Chondrocyte (in vitro differentiated cells): ENCODE measurements around the gene EZH1. TPM values are rescaled to one million over a fixed set of nuclear protein-coding genes. Genes with fewer than 3 reads are reported as not detected.
"Not testable (repeated sequence)": the region's sequence is repeated elsewhere in the genome, so short reads cannot be mapped to it uniquely, and the experiment has no call there.

Experiments used
- DNase-seq: peaks from one replicate; pipeline ENCODE4 v3.0.0; 2021; ENCODE audit warnings: mixed read lengths, low spot score
- H3K27ac Mint-ChIP-seq: one replicate; pipeline ENCODE4 v1.8.0; 2021; ENCODE audit warnings: mild to moderate bottlenecking, moderate library complexity, mixed read lengths; ENCODE audit not compliant: unreplicated experiment
- H3K27me3 Mint-ChIP-seq: 2 replicates; pipeline ENCODE4 v1.8.0; 2021; ENCODE audit warnings: low read depth, mixed read lengths
- H3K36me3 Mint-ChIP-seq: 2 replicates; pipeline ENCODE4 v1.8.0; 2021; ENCODE audit warnings: low read depth, mixed read lengths
- H3K4me1 Mint-ChIP-seq: 2 replicates; pipeline ENCODE4 v1.8.0; 2021; ENCODE audit warnings: low read depth, mild to moderate bottlenecking, mixed read lengths
- H3K4me3 Mint-ChIP-seq: one replicate; pipeline ENCODE4 v1.8.0; 2021; ENCODE audit warnings: mild to moderate bottlenecking, moderate library complexity, mixed read lengths; ENCODE audit not compliant: unreplicated experiment
- H3K9me3 Mint-ChIP-seq: 2 replicates; pipeline ENCODE4 v1.8.0; 2021; ENCODE audit warnings: low read depth, mixed read lengths
- total RNA-seq: library from RNA; stranded (reverse); gene quantifications from 3 replicates; pipeline ENCODE4 v1.2.1, GENCODE V29; 2021
- TF ChIP-seq, protein P1 (sequence below): fragments of 200-600 bp; sonication (generic); IDR thresholded peaks from 2 replicates; pipeline ENCODE4 v1.5.0; 2021; ENCODE audit warnings: antibody characterized with exemption, mild to moderate bottlenecking, moderate library complexity

Gene EZH1
- total RNA-seq, 1 donor from 2014 or later: 22.2 TPM

DNA sequence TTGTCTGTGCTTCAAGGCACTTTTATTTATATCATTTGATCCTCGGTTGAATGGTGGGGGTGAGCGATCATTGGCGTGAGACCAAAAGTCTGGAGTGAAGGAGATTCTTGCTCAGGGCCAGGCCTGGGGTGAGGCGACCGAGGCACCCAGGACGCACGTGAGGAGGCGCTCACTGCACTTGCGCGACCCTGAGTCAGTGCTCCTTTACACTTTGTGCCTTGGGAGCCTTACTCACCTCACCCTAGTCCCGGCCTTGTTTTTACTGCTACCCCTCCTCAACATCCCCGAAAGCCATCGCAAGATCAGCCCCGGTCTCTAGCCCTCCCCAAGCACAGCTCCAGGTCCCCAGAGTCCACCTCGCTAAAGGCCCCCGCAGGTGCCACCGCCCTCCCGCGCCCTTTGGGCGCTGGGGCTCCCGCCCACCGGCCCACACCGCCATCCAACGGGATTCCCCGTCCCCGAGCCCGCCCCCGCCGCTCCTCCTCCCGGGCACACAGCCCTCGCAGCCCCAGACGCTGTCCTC, 496 bp downstream of the EZH1 start:
- TF ChIP-seq, protein P1, sequence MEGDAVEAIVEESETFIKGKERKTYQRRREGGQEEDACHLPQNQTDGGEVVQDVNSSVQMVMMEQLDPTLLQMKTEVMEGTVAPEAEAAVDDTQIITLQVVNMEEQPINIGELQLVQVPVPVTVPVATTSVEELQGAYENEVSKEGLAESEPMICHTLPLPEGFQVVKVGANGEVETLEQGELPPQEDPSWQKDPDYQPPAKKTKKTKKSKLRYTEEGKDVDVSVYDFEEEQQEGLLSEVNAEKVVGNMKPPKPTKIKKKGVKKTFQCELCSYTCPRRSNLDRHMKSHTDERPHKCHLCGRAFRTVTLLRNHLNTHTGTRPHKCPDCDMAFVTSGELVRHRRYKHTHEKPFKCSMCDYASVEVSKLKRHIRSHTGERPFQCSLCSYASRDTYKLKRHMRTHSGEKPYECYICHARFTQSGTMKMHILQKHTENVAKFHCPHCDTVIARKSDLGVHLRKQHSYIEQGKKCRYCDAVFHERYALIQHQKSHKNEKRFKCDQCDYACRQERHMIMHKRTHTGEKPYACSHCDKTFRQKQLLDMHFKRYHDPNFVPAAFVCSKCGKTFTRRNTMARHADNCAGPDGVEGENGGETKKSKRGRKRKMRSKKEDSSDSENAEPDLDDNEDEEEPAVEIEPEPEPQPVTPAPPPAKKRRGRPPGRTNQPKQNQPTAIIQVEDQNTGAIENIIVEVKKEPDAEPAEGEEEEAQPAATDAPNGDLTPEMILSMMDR: peak; percentile 38
- DNase-seq: no peak
- Mint-ChIP-seq H3K27me3 (no peaks in the 10 kb centered on the region), H3K4me3 (peak overlapping the region; percentile 92), H3K4me1 (peaks cover 12% of the 10 kb centered on the region), H3K27ac (peak overlapping the region; percentile 94), H3K9me3 (no peaks in the 10 kb centered on the region), H3K36me3 (no peaks in the 10 kb centered on the region)

DNA sequence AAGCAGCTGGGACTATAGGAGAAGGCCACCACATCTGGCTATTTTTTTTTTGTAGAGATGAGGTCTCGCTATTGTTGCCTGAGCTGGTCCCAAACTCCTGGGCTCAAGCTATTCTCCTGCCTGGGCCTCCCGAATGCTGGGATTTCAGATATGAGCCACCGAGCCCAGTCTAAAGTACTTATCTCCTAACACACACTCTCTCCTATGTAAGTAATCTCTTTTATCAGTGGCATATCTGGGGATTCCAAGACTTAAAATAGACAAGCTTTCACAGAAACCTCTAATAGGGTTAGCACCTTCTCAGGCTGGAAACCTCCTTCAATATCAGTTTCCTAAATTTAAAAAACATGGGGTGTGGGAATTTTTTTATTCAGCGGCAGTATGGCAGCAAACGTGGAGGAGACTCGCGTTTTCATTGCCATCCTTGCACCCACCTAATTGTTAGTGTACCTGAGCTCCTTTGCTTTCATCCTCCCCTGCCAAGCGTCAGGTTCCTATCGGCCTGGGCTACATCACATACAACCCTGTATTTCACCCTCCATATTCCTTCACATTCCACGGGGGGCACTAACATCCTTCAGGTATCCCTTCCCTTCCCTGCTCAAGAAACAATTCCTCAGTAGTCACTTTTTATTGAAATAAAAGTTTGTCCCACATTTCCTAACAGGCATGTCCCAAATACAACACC, 1.1 kb downstream of the EZH1 start:
- Mint-ChIP-seq H3K27ac (peak overlapping the region; percentile 94), H3K4me1 (peaks cover 12% of the 10 kb centered on the region), H3K36me3 (no peaks in the 10 kb centered on the region), H3K4me3 (peak overlapping the region; percentile 92), H3K9me3 (no peaks in the 10 kb centered on the region), H3K27me3 (no peaks in the 10 kb centered on the region)
- TF ChIP-seq, protein P1: peak; percentile 57
- no peak for DNase-seq

DNA sequence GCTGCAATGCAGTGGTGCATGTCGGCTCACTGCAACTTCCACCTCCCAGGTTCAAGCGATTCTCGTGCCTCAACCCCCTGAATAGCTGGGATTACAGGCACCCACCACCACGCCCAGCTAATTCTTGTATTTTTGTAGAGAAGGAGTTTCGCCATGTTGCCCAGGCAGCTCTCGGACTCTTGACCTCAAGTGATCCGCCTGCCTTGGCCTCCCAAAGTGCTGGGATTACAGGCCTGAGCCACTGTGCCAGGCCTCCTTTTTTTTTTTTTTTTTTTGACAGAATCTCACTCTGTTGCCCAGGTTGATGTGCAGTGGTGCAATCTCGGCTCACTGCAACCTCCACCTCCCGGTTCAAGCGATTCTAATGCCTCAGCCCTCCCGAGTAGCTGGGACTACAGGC, 1.9 kb downstream of the EZH1 start:
- not testable (repeated sequence) for H3K27me3 Mint-ChIP-seq, H3K9me3 Mint-ChIP-seq, H3K4me3 Mint-ChIP-seq, H3K27ac Mint-ChIP-seq, DNase-seq, H3K36me3 Mint-ChIP-seq
- peaks cover 12% of the 10 kb centered on the region for H3K4me1 Mint-ChIP-seq

GRCh38 chr17:42740699-42741098, 4.1 kb downstream of the EZH1 start:
- no peak for DNase-seq
- H3K27me3 Mint-ChIP-seq: no peaks in the 10 kb centered on the region
- H3K4me1 Mint-ChIP-seq: peaks cover 12% of the 10 kb centered on the region
- H3K9me3 Mint-ChIP-seq: no peaks in the 10 kb centered on the region
- no peak overlapping the region for H3K27ac Mint-ChIP-seq
- no peak overlapping the region for H3K4me3 Mint-ChIP-seq
- no peaks in the 10 kb centered on the region for H3K36me3 Mint-ChIP-seq
- TF ChIP-seq, protein P1: no peak

- Mint-ChIP-seq H3K4me1 (no peaks in the 10 kb centered on the region), H3K27ac (no peak overlapping the region)
Observed at GRCh38 chr17:42725143-42725542, 19.7 kb downstream of the EZH1 start.

More at GRCh38 chr17:42725143-42725542, 19.7 kb downstream of the EZH1 start:
- no peaks in the 10 kb centered on the region for H3K27me3 Mint-ChIP-seq
- TF ChIP-seq, protein P1: no peak
- no peak overlapping the region for H3K4me3 Mint-ChIP-seq
- peaks cover 17% of the 10 kb centered on the region for H3K36me3 Mint-ChIP-seq
- DNase-seq: no peak
- no peaks in the 10 kb centered on the region for H3K9me3 Mint-ChIP-seq
